ENCODE measurements around the gene FADS3. TPM values are rescaled to one million over a fixed set of nuclear protein-coding genes. Genes with fewer than 3 reads are reported as not detected.

Gene FADS3
- total and polyA plus RNA-seq, 3 donors from 2014 or later, result 20.5 to 88.5 (median 50.6) TPM

DNA sequence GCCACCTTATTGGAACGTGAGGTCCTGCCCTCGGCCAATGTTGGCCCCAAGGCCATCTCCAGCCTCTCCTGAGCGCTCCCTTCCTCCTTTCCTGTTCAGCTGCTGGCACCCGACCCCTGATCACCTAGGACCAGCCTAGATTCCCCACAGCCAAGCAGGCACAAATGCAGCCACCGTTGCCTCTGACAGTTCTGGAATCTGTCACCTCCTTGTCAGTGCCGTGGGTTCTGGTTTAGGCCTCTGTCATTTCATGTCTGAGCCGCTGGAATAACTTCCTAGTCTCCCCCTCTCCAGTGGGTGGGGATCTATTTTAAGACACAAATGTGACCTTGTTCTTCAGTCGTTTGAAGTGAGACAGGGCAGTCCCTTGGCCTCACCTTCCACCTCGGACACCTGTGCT lies 29.7 kb downstream of the FADS3 start:
- Histone ChIP-seq H3K27me3 (no peaks in the 10 kb centered on the region), H3K36me3 (ENCODE audit: low read depth, missing control alignments) (no peaks in the 10 kb centered on the region), H3K27ac (no peak overlapping the region), H3K9me3 (no peaks in the 10 kb centered on the region), H3K4me1 (peaks cover 11% of the 10 kb centered on the region), H3K4me3 (no peak overlapping the region)
- no peak for TF ChIP-seq POLR2A (IDR thresholded peaks at IDR 0.05)
- TF ChIP-seq, protein P1, sequence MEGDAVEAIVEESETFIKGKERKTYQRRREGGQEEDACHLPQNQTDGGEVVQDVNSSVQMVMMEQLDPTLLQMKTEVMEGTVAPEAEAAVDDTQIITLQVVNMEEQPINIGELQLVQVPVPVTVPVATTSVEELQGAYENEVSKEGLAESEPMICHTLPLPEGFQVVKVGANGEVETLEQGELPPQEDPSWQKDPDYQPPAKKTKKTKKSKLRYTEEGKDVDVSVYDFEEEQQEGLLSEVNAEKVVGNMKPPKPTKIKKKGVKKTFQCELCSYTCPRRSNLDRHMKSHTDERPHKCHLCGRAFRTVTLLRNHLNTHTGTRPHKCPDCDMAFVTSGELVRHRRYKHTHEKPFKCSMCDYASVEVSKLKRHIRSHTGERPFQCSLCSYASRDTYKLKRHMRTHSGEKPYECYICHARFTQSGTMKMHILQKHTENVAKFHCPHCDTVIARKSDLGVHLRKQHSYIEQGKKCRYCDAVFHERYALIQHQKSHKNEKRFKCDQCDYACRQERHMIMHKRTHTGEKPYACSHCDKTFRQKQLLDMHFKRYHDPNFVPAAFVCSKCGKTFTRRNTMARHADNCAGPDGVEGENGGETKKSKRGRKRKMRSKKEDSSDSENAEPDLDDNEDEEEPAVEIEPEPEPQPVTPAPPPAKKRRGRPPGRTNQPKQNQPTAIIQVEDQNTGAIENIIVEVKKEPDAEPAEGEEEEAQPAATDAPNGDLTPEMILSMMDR (IDR thresholded peaks at IDR 0.05), result no peak
- DNase-seq, result no peak
- intact Hi-C loops (cut with DNase I; ENCODE audit: low total_unique reads), result no loop called here
- 53 to 73% methylated on average over 9 of the region's 9 CpGs for WGBS, 2 donors

DNA sequence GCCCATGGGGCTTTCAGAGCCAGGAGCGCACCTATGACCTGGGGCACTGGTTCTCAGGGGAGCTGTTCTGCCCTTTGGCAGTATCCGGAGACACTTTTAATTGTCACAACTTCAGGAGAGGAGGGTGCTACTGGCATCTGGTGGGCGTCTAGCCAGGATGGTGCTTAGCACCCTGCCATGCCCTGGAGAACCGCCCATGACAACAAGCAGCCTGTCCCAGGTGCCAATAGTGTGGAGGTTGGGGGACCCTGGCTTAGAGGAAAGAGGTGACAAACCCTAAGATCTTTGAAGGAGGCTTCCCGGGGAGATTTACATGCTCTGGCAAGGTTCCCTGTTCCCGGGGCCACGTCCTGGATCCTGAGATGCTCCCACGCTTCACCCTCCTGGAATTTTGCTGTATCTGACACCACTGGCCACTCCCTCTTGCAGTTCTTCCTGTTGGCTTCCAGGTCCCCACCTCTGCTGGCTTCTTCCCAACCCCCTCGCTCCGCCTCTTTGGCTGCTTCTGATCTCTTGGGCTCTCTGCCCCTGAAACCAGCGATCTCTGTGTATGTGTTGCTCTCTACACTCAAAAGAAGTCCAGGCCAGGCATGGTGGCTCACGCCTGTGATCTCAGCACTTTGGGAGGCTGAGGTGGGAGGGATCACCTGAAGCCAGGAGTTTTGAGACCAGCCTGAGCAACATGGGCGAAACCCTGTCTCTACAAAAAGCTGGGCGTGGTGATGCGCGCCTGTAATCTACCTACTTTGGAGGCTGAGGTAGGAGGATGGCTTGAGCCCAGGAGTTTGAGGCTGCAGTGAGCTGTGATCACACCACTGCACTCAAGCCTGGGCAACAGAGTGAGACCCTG lies 31.1 kb downstream of the FADS3 start:
- peak; percentile 92 for DNase-seq
- intact Hi-C loops (cut with DNase I; ENCODE audit: low total_unique reads), result no loop called here

DNA sequence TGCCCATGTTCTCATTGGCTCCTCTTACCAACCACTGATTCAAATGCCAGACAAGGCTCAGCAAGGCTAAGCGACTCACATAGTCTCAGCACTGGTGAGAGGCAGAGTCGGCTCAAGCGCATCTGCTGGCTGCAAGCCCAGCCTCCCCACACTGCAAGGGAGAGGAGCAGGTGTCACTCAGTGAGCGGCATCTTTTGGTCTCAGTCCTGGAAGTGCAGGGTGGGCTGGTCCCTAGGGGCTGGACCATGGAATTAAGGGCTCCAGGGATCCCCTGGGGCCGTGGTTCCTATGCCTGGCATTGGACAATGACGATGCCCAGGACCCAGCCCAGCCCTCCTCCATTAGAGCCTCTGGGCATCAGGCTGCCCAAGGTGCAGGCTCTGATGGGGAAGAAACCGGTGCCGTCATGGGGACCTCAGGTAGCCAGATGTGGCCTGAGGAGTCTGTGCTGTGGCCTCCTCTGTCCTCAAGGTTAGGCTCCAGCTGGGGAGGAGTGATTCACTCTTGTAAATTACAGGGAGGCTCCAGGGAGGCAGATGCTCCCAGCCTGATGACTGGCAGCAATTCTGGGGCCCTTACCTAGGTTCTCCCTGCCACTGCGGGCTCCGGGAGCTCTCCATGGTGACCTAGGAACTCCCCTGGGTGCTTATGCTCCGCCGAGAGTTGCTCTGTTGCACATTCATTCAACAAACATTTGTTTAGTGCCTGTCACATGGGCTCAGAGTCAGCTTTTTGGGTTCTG lies 35.2 kb downstream of the FADS3 start:
- H3K36me3 ChIP-seq (ENCODE audit: low read depth, missing control alignments), result no peaks in the 10 kb centered on the region
- intact Hi-C loops (cut with DNase I; ENCODE audit: low total_unique reads), result no loop called here
- no peak overlapping the region for H3K4me3 ChIP-seq
- no peaks in the 10 kb centered on the region for H3K9me3 ChIP-seq
- H3K27me3 ChIP-seq, result no peaks in the 10 kb centered on the region
- peak; percentile 41 for DNase-seq
- WGBS, 2 donors, result 84 to 97% methylated on average over 7 to 12 of the region's 12 CpGs
- no peak overlapping the region for H3K27ac ChIP-seq
- H3K4me1 ChIP-seq, result peaks cover 55% of the 10 kb centered on the region
- TF ChIP-seq POLR2A (IDR thresholded peaks at IDR 0.05), result no peak
- TF ChIP-seq, protein P1 (IDR thresholded peaks at IDR 0.05), result no peak

More for the DNA sequence above, 31.1 kb downstream of the FADS3 start:
- H3K9me3 ChIP-seq, result no peaks in the 10 kb centered on the region
- H3K36me3 ChIP-seq (ENCODE audit: low read depth, missing control alignments), result no peaks in the 10 kb centered on the region
- no peak overlapping the region for H3K4me3 ChIP-seq
- H3K27me3 ChIP-seq, result no peaks in the 10 kb centered on the region
- no peak for TF ChIP-seq POLR2A (IDR thresholded peaks at IDR 0.05)
- TF ChIP-seq, protein P1 (IDR thresholded peaks at IDR 0.05), result no peak
- WGBS, 2 donors, result 63 to 71% methylated on average over 16 of the region's 16 CpGs
- H3K4me1 ChIP-seq, result peaks cover 17% of the 10 kb centered on the region
- no peak overlapping the region for H3K27ac ChIP-seq

DNA sequence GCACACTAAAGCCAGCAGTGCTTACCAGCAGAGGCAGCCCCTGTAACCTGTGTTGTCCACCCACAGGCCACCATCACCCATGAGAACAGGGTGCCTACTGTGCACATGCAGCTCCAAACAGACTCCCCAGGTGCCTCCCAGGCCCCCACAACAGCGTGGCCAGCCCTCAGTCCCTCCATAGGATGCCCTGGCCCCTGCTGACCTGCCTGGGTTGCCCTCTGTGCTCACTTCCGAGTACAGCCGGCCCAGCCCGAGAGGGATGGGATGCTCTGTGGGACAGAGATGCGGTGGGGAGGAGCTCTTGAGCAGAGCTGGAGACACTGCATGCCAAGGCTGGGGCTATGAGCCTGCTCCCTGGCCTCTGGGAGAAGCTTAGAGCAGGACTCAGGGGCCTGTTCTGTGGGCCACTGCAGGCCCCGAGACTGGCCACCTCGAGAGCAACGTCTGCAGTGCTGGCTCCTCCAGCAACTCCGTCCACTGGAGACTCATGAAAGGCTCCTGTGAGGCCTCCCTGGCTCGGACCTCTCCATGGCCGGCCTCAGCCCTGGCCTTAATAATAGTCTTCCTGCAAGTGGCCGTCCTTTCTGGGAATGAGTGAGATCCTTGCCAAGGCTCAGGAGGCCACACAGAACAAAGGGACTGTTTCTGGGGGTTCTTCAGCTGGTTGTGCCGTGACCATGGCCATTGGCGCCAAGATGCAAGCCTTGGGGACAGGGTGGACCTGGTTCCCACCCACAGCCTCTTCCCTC lies 36.2 kb downstream of the FADS3 start:
- H3K36me3 ChIP-seq (ENCODE audit: low read depth, missing control alignments), result no peaks in the 10 kb centered on the region
- H3K9me3 ChIP-seq, result no peaks in the 10 kb centered on the region
- H3K27ac ChIP-seq, result peak overlapping the region in 1 of 2 donors; percentile 69
- no peak for TF ChIP-seq POLR2A (IDR thresholded peaks at IDR 0.05)
- TF ChIP-seq, protein P1 (IDR thresholded peaks at IDR 0.05), result no peak
- H3K27me3 ChIP-seq, result no peaks in the 10 kb centered on the region
- intact Hi-C loops (cut with DNase I; ENCODE audit: low total_unique reads), result no loop called here
- H3K4me3 ChIP-seq, result no peak overlapping the region
- peaks cover 57% of the 10 kb centered on the region for H3K4me1 ChIP-seq
- DNase-seq, result peak; percentile 47
- WGBS, 2 donors, result 70 to 90% methylated on average over 2 to 14 of the region's 14 CpGs

Data from testis (tissue), 3 donors.